Spleen (tissue), 11 donors: ENCODE data around the gene CCDC106. TPM values are rescaled to one million over a fixed set of nuclear protein-coding genes. Genes with fewer than 3 reads are reported as not detected.

Experiments used
- DNase-seq: peaks from one replicate; pipeline ENCODE4 v3.0.0-alpha.2; 2020
- H3K27ac ChIP-seq, 8 donors: fragments of 200-600 bp; sonication (generic) in 7 of 8; 1 replicate in 4 of 8; 2 replicates in 4 of 8; pipeline versions ENCODE4 v1.5.0 to v1.8.0; 2016 to 2021; ENCODE audit warnings: inconsistent platforms in 4 of 8, mild to moderate bottlenecking in 4 of 8, moderate library complexity in 1 of 8
- H3K27me3 ChIP-seq, 7 donors: fragments of 200-600 bp; sonication (generic) in 6 of 7; replicated peaks in 1 of 7; 1 replicate in 4 of 7; 2 replicates in 3 of 7; pipeline versions ENCODE4 v1.5.0 to v1.8.0; 2016 to 2021; ENCODE audit warnings: inconsistent platforms in 3 of 7, mild to moderate bottlenecking in 1 of 7
- H3K36me3 ChIP-seq, 6 donors: fragments of 200-600 bp; sonication (generic) in 5 of 6; 1 replicate in 4 of 6; 2 replicates in 2 of 6; pipeline versions ENCODE4 v1.5.0 to v1.8.0; 2016 to 2021; ENCODE audit warnings: inconsistent platforms in 2 of 6
- H3K4me1 ChIP-seq, 6 donors: fragments of 200-600 bp; sonication (generic) in 5 of 6; 1 replicate in 3 of 6; 2 replicates in 3 of 6; pipeline versions ENCODE4 v1.5.0 to v1.8.0; 2016 to 2021; ENCODE audit warnings: inconsistent platforms in 3 of 6
- H3K4me3 ChIP-seq, 8 donors: fragments of 200-600 bp; sonication (generic) in 7 of 8; 1 replicate in 4 of 8; 2 replicates in 4 of 8; pipeline versions ENCODE4 v1.5.0 to v1.8.0; 2016 to 2021; ENCODE audit warnings: inconsistent platforms in 4 of 8, mild to moderate bottlenecking in 4 of 8, moderate library complexity in 2 of 8
- H3K9me3 ChIP-seq, 8 donors: fragments of 200-600 bp; sonication (generic) in 7 of 8; 1 replicate in 4 of 8; 2 replicates in 4 of 8; pipeline versions ENCODE4 v1.5.0 to v1.8.0; 2016 to 2021; ENCODE audit warnings: inconsistent platforms in 4 of 8
- CTCF ChIP-seq, 11 experiments: fragments of 200-600 bp in 7 of 11; fragments of 450-650 bp in 4 of 11; sonication (generic) in 4 of 11; IDR thresholded peaks in 8 of 11; conservative IDR thresholded peaks in 3 of 11; 1 replicate in 7 of 11; 2 replicates in 4 of 11; pipeline versions ENCODE4 v1.4.0 to v1.8.0; 2016 to 2021; ENCODE audit warnings: antibody characterized with exemption in 11 of 11, inconsistent platforms in 4 of 11, mild to moderate bottlenecking in 1 of 11
- POLR2A ChIP-seq, 3 donors: fragments of 450-650 bp; IDR thresholded peaks; one replicate each; pipeline ENCODE4 v1.5.1; 2017; ENCODE audit warnings: antibody characterized with exemption in 3 of 3, mild to moderate bottlenecking in 1 of 3
- POLR2AphosphoS5 ChIP-seq, 3 donors: sonication (generic); formaldehyde crosslinking; IDR thresholded peaks; one replicate each; pipeline ENCODE4 v1.5.1; 2017; ENCODE audit warnings: antibody characterized with exemption in 3 of 3
- whole genome bisulfite sequencing, 5 donors: extraction: QIAGEN DNeasy Blood & Tissue Kit in 3 of 5; methylation state at CpG; one replicate each; pipeline versions ENCODE4 v1.1.5 to v1.1.7; 2013 to 2018; 5-methylcytosine and 5-hydroxymethylcytosine counted together
- intact Hi-C: fragments of 100-400 bp; cut with DNase I; formaldehyde crosslinking; loops from one replicate; pipeline ENCODE4 v1.15.0; 2023; ENCODE audit warnings: low total_unique reads
- polyA plus RNA-seq, 3 donors: library from polyadenylated mRNA; stranded (reverse); fragments of 200-250 nt; gene quantifications; one replicate each; pipeline ENCODE4 v1.2.1, GENCODE V29; 2013
- total RNA-seq, 7 donors: library from RNA; depleted of rRNA in 3 of 7; stranded (reverse); fragments of >200 nt in 3 of 7; fragmentation: NEBNext Ultra II Directional in 4 of 7; extraction: Animal tissue kit (Norgen Biotek cat#: 25700) in 4 of 7; gene quantifications; one replicate each; pipeline versions ENCODE4 v1.1.0 to v1.2.1, GENCODE V29; 2016 to 2021
- donor health status: healthy with polysubstance abuse.
- donor health status: DM: no; HTN: no; CAD: no; lungs with moderate emphysema.
- donor health status: DM: no; HTN: no; CAD: no.
- donor health status: Bipolar disorder and iron deficiency.
- donor health status: healthy.
- donor health status: DM: no; HTN: no; CAD: no.
- donor health status: DM: yes; HTN: yes; CAD: no.

The CCDC106 gene
- total and polyA plus RNA-seq, 10 donors: 11.9 to 40.1 (median 18.6) TPM

- Histone ChIP-seq H3K4me1 (peaks cover 27 to 76% (median 53%) of the 10 kb centered on the region in 6 donors), H3K4me3 (no peak overlapping the region), H3K27me3 (peaks cover 0 to 9% (median 0%) of the 10 kb centered on the region in 7 donors), H3K9me3 (no peaks in the 10 kb centered on the region), H3K27ac (no peak overlapping the region), H3K36me3 (peaks cover 0 to 33% (median 1%) of the 10 kb centered on the region in 6 donors)
- intact Hi-C loops: no loop called here
- no peak for DNase-seq
- no peak for TF ChIP-seq POLR2AphosphoS5 (IDR thresholded peaks at IDR 0.05)
- no peak for TF ChIP-seq POLR2A (IDR thresholded peaks at IDR 0.05)
- TF ChIP-seq CTCF (IDR thresholded peaks at IDR 0.05 in 8 of 11, conservative IDR thresholded peaks at IDR 0.05 in 3 of 11): no peak
- 92 to 97% (median 94%) methylated on average over 13 to 17 of the region's 17 CpGs for WGBS, 5 donors
These were observed 2.7 kb downstream of the CCDC106 start for GRCh38 chr19:55650602-55651230.

- no peak overlapping the region for H3K4me3 ChIP-seq
- H3K4me1 ChIP-seq: peaks cover 32 to 76% (median 56%) of the 10 kb centered on the region in 6 donors
- peaks cover 0 to 29% (median 0%) of the 10 kb centered on the region in 6 donors for H3K36me3 ChIP-seq
- intact Hi-C loops: no loop called here
- TF ChIP-seq POLR2A (IDR thresholded peaks at IDR 0.05) (no peak), POLR2AphosphoS5 (IDR thresholded peaks at IDR 0.05) (no peak), CTCF (IDR thresholded peaks at IDR 0.05 in 8 of 11, conservative IDR thresholded peaks at IDR 0.05 in 3 of 11) (no peak)
- no peaks in the 10 kb centered on the region for H3K9me3 ChIP-seq
- peak; percentile 82 for DNase-seq
- H3K27me3 ChIP-seq: peaks cover 0 to 9% (median 0%) of the 10 kb centered on the region in 7 donors
- no peak overlapping the region for H3K27ac ChIP-seq
- 83 to 95% (median 88%) methylated on average over 18 of the region's 18 CpGs for WGBS, 5 donors
These were observed 3.2 kb downstream of the CCDC106 start for GRCh38 chr19:55651236-55651635.

- peaks cover 35 to 76% (median 56%) of the 10 kb centered on the region in 6 donors for H3K4me1 ChIP-seq
- DNase-seq: peak; percentile 91
- 84 to 87% (median 85%) methylated on average over 65 to 71 of the region's 71 CpGs for WGBS, 5 donors
- peaks cover 0 to 9% (median 0%) of the 10 kb centered on the region in 7 donors for H3K27me3 ChIP-seq
- H3K4me3 ChIP-seq: peak overlapping the region in 1 of 8 donors; percentile 99
- TF ChIP-seq CTCF (IDR thresholded peaks at IDR 0.05 in 8 of 11, conservative IDR thresholded peaks at IDR 0.05 in 3 of 11) (no peak), POLR2AphosphoS5 (IDR thresholded peaks at IDR 0.05) (no peak), POLR2A (IDR thresholded peaks at IDR 0.05) (no peak)
- H3K27ac ChIP-seq: peak overlapping the region in 4 of 8 donors; percentile 99 to 100 (median 100)
- peaks cover 0 to 29% (median 0%) of the 10 kb centered on the region in 6 donors for H3K36me3 ChIP-seq
- no peaks in the 10 kb centered on the region for H3K9me3 ChIP-seq
- intact Hi-C loops: no loop called here
These were observed 4.5 kb downstream of the CCDC106 start for GRCh38 chr19:55652311-55653128.
